ENCODE results near the gene LZTR1. TPM values are rescaled to one million over a fixed set of nuclear protein-coding genes. Genes with fewer than 3 reads are reported as not detected.
A peak's percentile ranks its signal among the peaks of the same experiment; 100 is the strongest.
"Not testable (repeated sequence)": the region's sequence is repeated elsewhere in the genome, so short reads cannot be mapped to it uniquely, and the experiment has no call there.

The LZTR1 gene
- total RNA-seq, 1 experiment from 2014 or later, result 41.0 TPM

- DNase-seq (no peak), ATAC-seq (no peak)
- no peaks in the 10 kb centered on the region for H3F3A ChIP-seq (ENCODE audit: low read length, unreplicated experiment)
- intact Hi-C loops (cut with micrococcal nuclease), result no loop called here
- no peak overlapping the region for H3K9ac ChIP-seq (ENCODE audit: low read length)
- H3K36me3 ChIP-seq (ENCODE audit: low read depth, low read length), result no peaks in the 10 kb centered on the region
- no TSS peak for BruUV-seq (replicated peaks)
- H3K4me2 ChIP-seq (ENCODE audit: low read length), result no peak overlapping the region
- no peaks in the 10 kb centered on the region for H3K4me1 ChIP-seq (ENCODE audit: insufficient read depth, low read length)
- CTCF ChIA-PET, result interaction anchor here (0.6 kb wide), 1 partner anchor 52 kb away, joined by 5 read pairs; no protein-coding TSS in a partner anchor
- no peak overlapping the region for H3K4me3 ChIP-seq (ENCODE audit: low read length)
- POLR2A ChIA-PET (ENCODE audit: unreplicated experiment), result no interaction called here
- no peaks in the 10 kb centered on the region for H4K20me1 ChIP-seq (ENCODE audit: low read length)
- no peaks in the 10 kb centered on the region for H3K79me2 ChIP-seq (ENCODE audit: low read length)
- no peak overlapping the region for H3K27ac ChIP-seq (ENCODE audit: low read length)
- H3K9me3 ChIP-seq (ENCODE audit: low read length), result no peaks in the 10 kb centered on the region
- no peaks in the 10 kb centered on the region for H3K9me2 ChIP-seq (replicated peaks; ENCODE audit: low read length)
- no peak overlapping the region for H2AFZ ChIP-seq (ENCODE audit: low read length)
- H3K27me3 ChIP-seq (ENCODE audit: low read length), result no peaks in the 10 kb centered on the region
- no peak for TF ChIP-seq EZH2phosphoT487 (IDR thresholded peaks at IDR 0.05; ENCODE audit: borderline replicate concordance, low read length)
- no peak for TF ChIP-seq EZH2 (IDR thresholded peaks at IDR 0.05; ENCODE audit: low read length, unreplicated experiment)
- no peak for TF ChIP-seq CTCF (conservative IDR thresholded peaks at IDR 0.05; ENCODE audit: low read depth, low read length)
Measured at GRCh38 chr22:20968281-20968977, 13.7 kb upstream of the LZTR1 start.

GRCh38 chr22:20970939-20971657 is 11.0 kb upstream of the LZTR1 start:
- no peak for ATAC-seq
- Histone ChIP-seq H4K20me1 (ENCODE audit: low read length) (no peaks in the 10 kb centered on the region), H3K9me3 (ENCODE audit: low read length) (no peaks in the 10 kb centered on the region), H3K27ac (ENCODE audit: low read length) (no peak overlapping the region), H3K27me3 (ENCODE audit: low read length) (no peaks in the 10 kb centered on the region), H3K9me2 (replicated peaks; ENCODE audit: low read length) (no peaks in the 10 kb centered on the region), H3K36me3 (ENCODE audit: low read depth, low read length) (no peaks in the 10 kb centered on the region), H2AFZ (ENCODE audit: low read length) (no peak overlapping the region), H3K4me3 (ENCODE audit: low read length) (no peak overlapping the region), H3K79me2 (ENCODE audit: low read length) (no peaks in the 10 kb centered on the region), H3K4me2 (ENCODE audit: low read length) (no peak overlapping the region), H3K4me1 (ENCODE audit: insufficient read depth, low read length) (no peaks in the 10 kb centered on the region), H3F3A (ENCODE audit: low read length, unreplicated experiment) (no peaks in the 10 kb centered on the region), H3K9ac (ENCODE audit: low read length) (no peak overlapping the region)
- DNase-seq, result no peak
- CTCF ChIA-PET, result no interaction called here
- BruUV-seq (replicated peaks), result no TSS peak
- POLR2A ChIA-PET (ENCODE audit: unreplicated experiment), result no interaction called here
- intact Hi-C loops (cut with micrococcal nuclease), result no loop called here
- no peak for TF ChIP-seq CTCF (conservative IDR thresholded peaks at IDR 0.05; ENCODE audit: low read depth, low read length)

- ATAC-seq, result peak; percentile 70
- H4K20me1 ChIP-seq (ENCODE audit: low read length); POLR2A ChIA-PET (ENCODE audit: unreplicated experiment); H3K79me2 ChIP-seq (ENCODE audit: low read length); H3K4me3 ChIP-seq (ENCODE audit: low read length); H3K9me2 ChIP-seq (replicated peaks; ENCODE audit: low read length); H3F3A ChIP-seq (ENCODE audit: low read length, unreplicated experiment); H3K4me1 ChIP-seq (ENCODE audit: insufficient read depth, low read length); H3K27ac ChIP-seq (ENCODE audit: low read length); H3K4me2 ChIP-seq (ENCODE audit: low read length); H3K36me3 ChIP-seq (ENCODE audit: low read depth, low read length); intact Hi-C loops (cut with micrococcal nuclease); H3K27me3 ChIP-seq (ENCODE audit: low read length); H3K9me3 ChIP-seq (ENCODE audit: low read length); H2AFZ ChIP-seq (ENCODE audit: low read length); BruUV-seq (replicated peaks); H3K9ac ChIP-seq (ENCODE audit: low read length); CTCF ChIA-PET: not testable (repeated sequence)
- DNase-seq, result peak; percentile 42
Measured at GRCh38 chr22:20972014-20972694, 9.9 kb upstream of the LZTR1 start.

Data from PC-3 (cell line).